Measurements from ENCODE around the gene TBC1D9B.

GRCh38 chr5:179879003-179879689, 28.6 kb downstream of the TBC1D9B start:
- no peak for TF ChIP-seq POLR2AphosphoS5 (IDR thresholded peaks at IDR 0.05; ENCODE audit: low read depth, low read length)
- no peak for TF ChIP-seq POLR2A (IDR thresholded peaks at IDR 0.05; ENCODE audit: low read depth, low read length)
- TF ChIP-seq TAF1 (IDR thresholded peaks at IDR 0.05; ENCODE audit: low read depth, low read length) = no peak
